Measurements from ENCODE around the gene FGGY.
"Not testable (repeated sequence)": the region's sequence is repeated elsewhere in the genome, so short reads cannot be mapped to it uniquely, and the experiment has no call there.

Gene FGGY

DNA sequence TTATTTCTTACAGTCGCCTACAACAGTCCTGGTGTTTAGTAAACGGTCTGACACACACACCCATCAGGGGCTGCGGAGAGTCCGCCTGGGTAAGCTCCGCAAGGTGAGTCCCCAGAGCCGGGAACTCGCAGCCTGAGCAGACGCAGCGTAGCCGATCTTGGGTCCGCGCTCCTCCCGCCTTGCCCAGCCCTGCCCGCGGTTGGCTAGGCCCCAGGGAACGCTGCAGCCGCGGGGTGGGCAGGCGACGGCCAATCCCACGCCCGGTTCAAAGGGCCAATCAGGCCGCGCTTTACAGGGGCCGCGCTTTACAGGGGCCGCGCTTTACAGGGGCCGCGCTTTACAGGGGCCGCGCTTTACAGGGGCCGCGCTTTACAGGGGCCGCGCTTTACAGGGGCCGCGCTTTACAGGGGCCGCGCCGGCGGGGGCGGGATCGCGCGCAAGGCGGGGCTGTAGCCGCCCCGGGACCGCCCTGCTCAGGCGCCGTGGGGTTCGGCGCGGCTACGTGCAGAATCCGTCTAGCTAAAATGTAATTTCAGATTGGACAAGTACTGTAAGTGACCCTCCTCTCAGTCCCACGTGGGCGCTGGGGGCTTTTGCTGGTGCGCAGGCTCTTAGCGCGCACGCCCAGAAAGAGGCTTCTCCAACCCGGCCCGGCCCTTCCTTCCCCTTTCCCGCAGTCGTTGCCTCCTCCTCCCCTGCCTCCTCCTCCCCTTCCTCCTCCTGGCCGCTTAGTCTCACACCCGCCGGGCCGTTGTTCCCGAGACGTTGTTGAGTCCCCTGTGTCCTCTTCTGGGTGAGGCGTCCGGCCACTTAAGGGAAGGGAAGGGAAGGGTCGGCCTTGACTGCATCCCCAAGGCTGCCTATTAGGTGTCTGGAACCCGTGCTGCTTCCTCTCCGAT lies at the start of gene FGGY:
TSS of gene FGGY (plus strand) at position 737 of the 899 bp plus-strand sequence. CDS start 24,456 bp downstream, outside the sequence.
- DNase-seq (ENCODE audit: extremely low read depth in 1 of 2, low read depth in 1 of 2), result peak; percentile 68 to 86

DNA sequence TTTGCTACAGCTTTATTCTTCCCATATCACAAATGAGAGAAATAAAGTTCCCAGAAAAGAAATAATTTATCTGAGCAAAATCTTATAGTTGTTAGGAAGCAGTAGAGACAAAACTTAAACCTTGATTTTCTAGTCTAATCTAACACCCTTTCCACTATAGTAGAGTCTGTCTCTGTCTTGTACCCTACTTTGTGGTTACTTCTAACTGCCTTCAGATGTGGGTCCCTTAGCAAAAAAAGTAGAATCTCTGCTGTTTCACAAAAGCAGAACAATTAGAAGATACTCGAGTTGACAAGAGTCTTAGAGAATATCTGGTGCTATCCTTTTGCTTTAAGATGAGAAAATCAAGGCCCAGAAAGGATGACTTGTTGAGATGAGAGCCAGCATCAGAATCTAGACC lies 48.1 kb upstream of the FGGY start:
- DNase-seq (ENCODE audit: extremely low read depth in 1 of 2, low read depth in 1 of 2), result no peak

DNA sequence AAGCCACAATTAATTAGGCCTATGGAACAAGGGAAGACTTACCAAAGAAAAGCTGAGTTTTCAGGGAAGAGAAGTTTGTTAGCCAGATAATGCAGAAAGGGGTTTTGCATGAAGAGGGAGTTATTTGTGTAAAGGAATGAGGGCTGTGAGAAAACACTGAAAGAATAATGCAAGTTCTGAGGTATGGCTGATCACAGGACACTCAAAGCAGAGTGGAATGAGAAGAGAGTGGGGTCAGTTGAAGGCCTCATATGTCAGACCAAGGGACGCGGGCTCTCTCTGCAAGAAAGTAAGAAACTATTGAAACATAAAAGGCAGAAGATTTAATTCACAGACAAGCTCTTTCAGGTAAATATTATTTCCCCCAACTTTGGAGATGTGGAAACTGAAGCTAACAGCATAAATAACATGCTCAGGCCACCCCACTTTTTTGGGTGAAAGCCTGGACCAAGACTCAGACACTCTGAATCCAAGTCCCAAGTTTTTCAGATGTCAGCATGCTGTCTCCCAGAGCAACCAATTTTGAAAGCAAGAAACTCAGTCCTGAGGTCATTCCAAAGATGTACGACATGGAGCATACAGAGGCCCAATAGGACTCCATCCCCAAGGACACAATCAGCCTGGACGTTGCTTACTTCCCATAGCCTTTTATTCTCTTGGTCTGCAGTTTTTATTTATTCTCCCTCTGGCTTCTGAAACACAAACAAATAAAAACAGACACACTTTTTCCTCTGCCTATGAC lies 47.3 kb upstream of the FGGY start:
- DNase-seq (ENCODE audit: extremely low read depth in 1 of 2, low read depth in 1 of 2), result no peak

- not testable (repeated sequence) for DNase-seq (ENCODE audit: extremely low read depth in 1 of 2, low read depth in 1 of 2)
Measured at GRCh38 chr1:59251061-59251460, 45.8 kb upstream of the FGGY start.

DNA sequence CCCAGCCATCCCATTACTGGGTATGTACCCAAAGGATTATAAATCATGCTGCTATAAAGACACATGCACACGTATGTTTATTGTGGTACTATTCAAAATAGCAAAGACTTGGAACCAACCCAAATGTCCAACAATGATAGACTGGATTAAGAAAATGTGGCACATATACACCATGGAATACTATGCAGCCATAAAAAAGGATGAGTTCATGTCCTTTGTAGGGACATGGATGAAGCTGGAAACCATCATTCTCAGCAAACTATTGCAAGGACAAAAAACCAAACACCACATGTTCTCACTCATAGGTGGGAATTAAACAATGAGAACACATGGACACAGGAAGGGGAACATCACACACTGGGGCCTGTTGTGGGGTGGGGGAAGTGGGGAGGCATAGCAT lies 40.5 kb upstream of the FGGY start:
- not testable (repeated sequence) for DNase-seq (ENCODE audit: extremely low read depth in 1 of 2, low read depth in 1 of 2)

GRCh38 chr1:59258412-59259032 lies 38.4 kb upstream of the FGGY start:
- no peak for DNase-seq (ENCODE audit: extremely low read depth in 1 of 2, low read depth in 1 of 2)

GRCh38 chr1:59261537-59261936 lies 35.4 kb upstream of the FGGY start:
- DNase-seq (ENCODE audit: extremely low read depth in 1 of 2, low read depth in 1 of 2), result no peak

DNA sequence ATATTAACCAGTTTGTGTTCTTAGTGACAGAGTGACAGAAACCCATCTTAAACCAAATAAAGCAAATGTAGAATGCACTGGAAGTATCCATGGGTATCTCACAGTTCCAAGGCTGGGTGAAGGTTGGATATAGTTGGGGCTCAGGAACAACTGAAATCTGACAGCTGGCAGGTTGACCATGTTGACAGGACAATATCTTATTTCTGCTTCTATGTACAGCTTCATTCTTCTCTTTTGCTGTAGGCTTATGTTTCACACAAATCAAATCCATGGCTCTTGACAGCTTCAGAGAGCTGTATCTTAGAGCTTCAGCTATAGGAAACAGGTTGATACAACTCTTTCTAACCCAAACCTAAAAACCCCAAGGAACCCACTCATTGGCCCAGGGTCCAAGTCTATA lies 34.3 kb upstream of the FGGY start:
- no peak for DNase-seq (ENCODE audit: extremely low read depth in 1 of 2, low read depth in 1 of 2)

GRCh38 chr1:59263111-59263510 lies 33.8 kb upstream of the FGGY start:
- DNase-seq (ENCODE audit: extremely low read depth in 1 of 2, low read depth in 1 of 2), result no peak

GRCh38 chr1:59265622-59266021 lies 31.3 kb upstream of the FGGY start:
- DNase-seq (ENCODE audit: extremely low read depth in 1 of 2, low read depth in 1 of 2), result no peak

GRCh38 chr1:59266180-59266926 lies 30.5 kb upstream of the FGGY start:
- DNase-seq (ENCODE audit: extremely low read depth in 1 of 2, low read depth in 1 of 2), result no peak

DNA sequence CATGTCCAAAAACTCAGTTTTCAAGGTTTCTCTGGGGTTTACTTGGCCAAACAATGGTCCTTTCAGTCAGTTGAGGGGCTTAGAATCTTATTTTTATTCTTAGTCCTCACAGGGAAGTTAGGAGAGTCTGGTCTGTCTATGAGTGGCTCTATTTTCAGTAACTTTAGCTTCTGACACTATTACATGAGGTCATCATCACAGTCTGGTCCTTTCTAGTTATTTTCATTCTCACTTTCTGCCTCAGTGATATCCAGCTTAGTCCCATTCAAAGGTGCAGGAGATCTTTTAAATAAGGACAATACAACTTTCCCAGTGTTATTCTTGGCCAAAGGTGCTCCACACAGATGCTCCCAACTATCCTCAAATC lies 30.0 kb upstream of the FGGY start:
- no peak for DNase-seq (ENCODE audit: extremely low read depth in 1 of 2, low read depth in 1 of 2)

DNA sequence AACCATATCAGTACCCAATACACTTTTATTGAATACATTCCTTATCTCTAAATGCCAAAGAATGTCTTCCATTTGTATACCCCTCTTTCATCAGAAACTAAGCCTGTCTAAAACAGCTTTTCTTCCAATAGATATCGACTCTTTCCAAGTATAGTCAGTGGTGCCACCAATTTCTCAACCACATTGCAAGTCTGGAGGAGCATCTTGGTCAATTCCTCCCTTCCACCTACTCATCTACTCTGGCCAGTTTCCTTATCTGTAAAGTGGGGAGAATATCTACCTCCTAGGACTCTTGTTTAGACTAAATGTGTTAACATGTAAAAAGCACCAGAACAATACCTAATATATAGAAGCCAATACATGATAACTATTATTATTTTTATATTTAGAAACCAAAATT lies 28.5 kb upstream of the FGGY start:
- no peak for DNase-seq (ENCODE audit: extremely low read depth in 1 of 2, low read depth in 1 of 2)

DNA sequence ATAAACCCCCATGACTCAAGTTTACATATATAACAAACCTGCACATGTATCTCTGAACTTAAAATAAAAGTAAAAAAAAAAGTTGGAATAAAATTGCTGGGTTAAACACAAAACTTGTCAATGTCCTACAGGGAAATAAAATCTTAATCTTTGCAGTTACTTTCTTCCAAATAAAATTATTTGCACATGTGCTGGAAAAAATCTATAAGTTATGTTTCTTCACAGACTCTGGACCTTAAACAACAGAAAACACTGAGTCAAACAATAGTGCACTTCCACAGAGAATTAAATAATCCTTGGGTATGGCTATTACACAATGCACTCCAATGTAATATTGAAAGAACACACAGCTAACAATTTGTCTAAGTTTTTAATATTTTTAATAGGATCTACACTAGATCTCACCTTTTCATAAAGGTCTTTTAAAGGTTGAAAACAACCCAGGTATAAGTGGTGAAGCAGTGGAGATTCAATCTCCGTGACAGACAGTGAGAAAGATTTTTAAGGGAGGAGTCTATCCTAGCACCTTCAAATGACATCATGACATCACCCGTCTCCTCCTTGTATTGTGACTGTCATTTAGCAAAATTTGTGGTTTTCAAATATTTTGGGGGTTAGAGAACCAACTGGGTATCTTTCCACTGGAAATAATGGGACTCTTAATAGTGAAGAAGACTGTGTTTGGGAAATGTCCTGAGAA lies 25.2 kb upstream of the FGGY start:
- no peak for DNase-seq (ENCODE audit: extremely low read depth in 1 of 2, low read depth in 1 of 2)

DNA sequence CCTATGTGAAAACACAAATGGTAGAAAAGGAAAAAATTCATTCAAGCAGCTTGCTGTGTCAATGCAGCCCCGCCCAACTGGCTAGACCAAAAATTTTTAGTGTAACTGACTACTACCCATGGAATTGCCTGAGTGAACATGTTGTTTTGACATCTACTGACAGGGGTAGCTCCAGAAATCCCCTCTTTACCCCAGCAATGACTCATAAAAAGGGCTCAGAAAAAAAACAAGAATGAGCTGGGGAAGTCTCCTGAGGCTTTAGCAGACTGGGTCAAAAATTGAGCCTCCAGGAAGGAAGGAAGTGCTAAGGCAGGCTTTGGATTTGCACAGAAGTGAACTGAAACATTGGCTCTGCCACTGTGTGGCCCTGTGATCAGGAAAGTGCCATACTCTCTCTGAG lies 24.4 kb upstream of the FGGY start:
- DNase-seq (ENCODE audit: extremely low read depth in 1 of 2, low read depth in 1 of 2), result no peak

- no peak for DNase-seq (ENCODE audit: extremely low read depth in 1 of 2, low read depth in 1 of 2)
Measured at GRCh38 chr1:59276439-59276851, 20.4 kb upstream of the FGGY start.

DNA sequence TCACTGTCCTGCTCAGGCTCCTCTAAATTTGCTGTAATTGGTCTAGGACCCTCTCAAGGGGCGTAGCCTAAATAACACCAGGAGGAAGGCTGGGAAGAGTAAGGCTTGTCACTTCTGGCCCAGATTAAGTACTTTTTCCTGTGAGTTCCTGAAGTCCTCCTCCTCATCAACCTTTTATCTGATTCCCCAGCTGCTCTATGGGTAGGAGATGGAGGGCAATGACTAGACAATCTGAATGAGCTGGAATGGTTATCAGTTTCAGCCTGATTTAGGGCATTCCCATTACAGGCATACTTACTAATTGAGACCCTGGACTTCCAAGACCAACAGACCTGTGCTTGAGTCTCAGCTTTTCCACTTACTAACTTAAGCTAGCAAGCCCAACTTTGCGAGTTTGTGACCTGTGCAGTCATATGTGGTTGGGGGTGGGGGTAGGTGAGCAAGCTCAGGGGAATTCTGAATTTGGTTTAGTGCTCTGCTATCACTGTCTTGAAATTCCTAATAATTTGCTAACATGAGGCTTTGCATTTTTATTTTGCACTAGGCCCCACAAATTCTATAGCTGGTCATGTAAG lies 18.0 kb upstream of the FGGY start:
- no peak for DNase-seq (ENCODE audit: extremely low read depth in 1 of 2, low read depth in 1 of 2)

- DNase-seq (ENCODE audit: extremely low read depth in 1 of 2, low read depth in 1 of 2), result no peak
Measured at GRCh38 chr1:59279645-59280044, 17.2 kb upstream of the FGGY start.

- no peak for DNase-seq (ENCODE audit: extremely low read depth in 1 of 2, low read depth in 1 of 2)
Measured at GRCh38 chr1:59282951-59283350, 13.9 kb upstream of the FGGY start.

DNA sequence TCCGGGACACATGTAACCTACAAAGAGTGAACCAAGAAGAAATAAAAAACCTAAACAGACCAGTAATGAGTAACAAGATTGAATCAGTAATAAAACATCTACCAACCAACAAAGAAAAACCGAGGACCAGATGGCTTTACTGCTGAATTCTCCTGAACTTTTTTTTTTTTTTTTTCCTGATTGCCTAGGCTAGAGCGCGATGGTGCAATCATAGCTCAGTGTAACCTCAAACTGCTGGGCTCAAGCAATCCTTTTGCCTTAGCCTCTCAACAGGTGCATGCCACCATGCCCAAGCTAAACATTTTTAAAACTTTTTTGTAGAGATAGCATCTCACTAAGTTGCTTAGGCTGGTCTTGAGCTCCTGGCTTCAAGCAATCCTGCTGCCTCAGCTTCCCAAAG lies 11.2 kb upstream of the FGGY start:
- DNase-seq (ENCODE audit: extremely low read depth in 1 of 2, low read depth in 1 of 2), result no peak
